OCI-LY7 (cell line): ENCODE measurements around the gene TRAPPC4.

Source experiments
- CTCF ChIP-seq: fragments of 200-600 bp; sonication (generic); conservative IDR thresholded peaks from 2 replicates; pipeline ENCODE4 v1.5.1; 2014; ENCODE audit warnings: mild to moderate bottlenecking, antibody characterized with exemption, low read length, moderate library complexity, mixed read lengths
- EZH2phosphoT487 ChIP-seq: fragments of 200-600 bp; sonication (generic); IDR thresholded peaks from 2 replicates; pipeline ENCODE4 v1.6.1; 2018; ENCODE audit warnings: low read depth, borderline replicate concordance, mild to moderate bottlenecking, mixed run types, antibody characterized with exemption, low read length, moderate library complexity, mixed read lengths

DNA sequence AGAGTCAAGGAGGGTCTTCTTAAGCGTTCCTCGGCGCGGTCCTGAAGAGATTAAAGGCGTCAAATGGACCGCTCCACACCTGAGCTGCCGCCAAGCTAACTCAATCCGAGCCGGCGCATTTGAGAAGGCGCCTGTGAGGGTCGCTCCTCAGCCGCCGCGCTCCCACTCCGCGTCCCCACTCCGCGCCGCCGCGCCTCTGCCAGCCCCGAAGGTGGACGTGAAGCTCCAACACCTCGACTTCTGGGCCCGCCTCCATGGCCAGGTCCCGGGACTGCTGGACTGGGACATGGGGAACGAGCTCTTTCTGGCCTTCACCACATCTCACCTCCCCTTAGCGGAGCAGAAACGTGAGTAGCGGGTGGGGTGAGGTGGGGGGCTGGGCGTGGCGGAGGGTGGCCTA lies 46.9 kb upstream of the TRAPPC4 start, which contains the start of gene FOXR1:
- TF ChIP-seq CTCF (no peak), EZH2phosphoT487 (no peak)
